Measurements from ENCODE around the gene SKP1. TPM values are rescaled to one million over a fixed set of nuclear protein-coding genes. Genes with fewer than 3 reads are reported as not detected.

SKP1 gene
- total RNA-seq, 1 experiment from 2014 or later = 245 TPM

DNA sequence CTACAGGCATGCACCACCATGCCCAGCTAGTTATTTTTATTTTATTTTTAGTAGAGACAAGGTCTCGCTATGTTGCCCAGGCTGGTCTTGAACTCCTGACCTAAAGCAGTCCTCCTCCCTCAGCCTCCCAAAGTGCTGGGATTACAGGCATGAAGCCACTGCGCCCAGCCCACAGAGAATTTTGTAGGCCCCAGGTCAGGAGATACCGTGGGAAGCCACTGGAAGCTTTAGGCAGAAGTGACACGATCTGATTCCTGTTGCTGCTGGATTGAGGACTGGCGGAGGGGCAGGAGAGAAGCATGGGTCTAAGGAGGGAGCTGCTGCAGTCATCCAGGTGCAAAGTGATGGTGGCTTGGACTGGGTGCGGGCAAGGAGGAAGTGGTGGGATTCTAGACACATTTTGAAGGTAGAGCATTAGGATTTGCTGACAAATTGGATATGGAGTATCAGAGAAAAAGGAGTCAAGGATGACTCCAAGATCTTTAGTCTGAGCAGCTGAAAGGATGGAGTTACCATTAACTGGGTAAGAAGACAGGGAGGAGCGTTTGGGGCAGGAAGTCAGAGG lies 41.6 kb downstream of the SKP1 start:
- CTCF ChIA-PET = interaction anchor here (1.2 to 1.3 kb wide), 2 partner anchors 9 to 96 kb away, joined by 3 read pairs; no protein-coding TSS in a partner anchor
- H3K36me3 ChIP-seq (ENCODE audit: control insufficient read depth in 1 of 2, insufficient read depth in 2 of 2, low read length in 2 of 2) = peaks cover 0 to 10% of the 10 kb centered on the region in 2 experiments; a peak in 3 of 4 replicates

More for the DNA sequence above, 41.6 kb downstream of the SKP1 start:
- no peaks in the 10 kb centered on the region for H3K27me3 ChIP-seq (ENCODE audit: insufficient read depth, low read length)
- H3K79me2 ChIP-seq (ENCODE audit: insufficient read depth, low read length) = peaks cover 8% of the 10 kb centered on the region; the same call in 1 of the 2 replicates
- ChIA-PET POLR2A (no interaction called here), RAD21 (ENCODE audit: low non-redundant PET in 1 of 2, low total read pairs in 2 of 2, uncharacterized antibody in 2 of 2, unreplicated experiment in 2 of 2) (interaction anchor here in 1 of 2 experiments (0.6 kb wide), 1 partner anchor 162 kb away, joined by 4 read pairs; no protein-coding TSS in a partner anchor)
- no peaks in the 10 kb centered on the region for H4K20me1 ChIP-seq (ENCODE audit: insufficient read depth)
- H3K4me2 ChIP-seq (ENCODE audit: low read length) = no peak overlapping the region
- H3K4me3 ChIP-seq (replicated peaks in 1 of 2; ENCODE audit: low read depth in 1 of 2, low read length in 2 of 2) = no peak overlapping the region
- TF ChIP-seq ZFX (IDR thresholded peaks at IDR 0.05) = no peak
- TF ChIP-seq TCF7L2 (IDR thresholded peaks at IDR 0.05; ENCODE audit: borderline replicate concordance, extremely low read depth, insufficient read depth, insufficient read length) = no peak
- TF ChIP-seq, protein P1, sequence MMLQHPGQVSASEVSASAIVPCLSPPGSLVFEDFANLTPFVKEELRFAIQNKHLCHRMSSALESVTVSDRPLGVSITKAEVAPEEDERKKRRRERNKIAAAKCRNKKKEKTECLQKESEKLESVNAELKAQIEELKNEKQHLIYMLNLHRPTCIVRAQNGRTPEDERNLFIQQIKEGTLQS (IDR thresholded peaks at IDR 0.05) = no peak
- TF ChIP-seq EZH2phosphoT487 (IDR thresholded peaks at IDR 0.05; ENCODE audit: borderline replicate concordance) = no peak
- TF ChIP-seq ZNF274 (IDR thresholded peaks at IDR 0.05; ENCODE audit: low read depth, low read length) = no peak
- TF ChIP-seq FOSL1 (IDR thresholded peaks at IDR 0.05; ENCODE audit: low read depth) = no peak
- no peak for TF ChIP-seq RAD21 (IDR thresholded peaks at IDR 0.05; ENCODE audit: low read depth)
- TF ChIP-seq, protein P2, sequence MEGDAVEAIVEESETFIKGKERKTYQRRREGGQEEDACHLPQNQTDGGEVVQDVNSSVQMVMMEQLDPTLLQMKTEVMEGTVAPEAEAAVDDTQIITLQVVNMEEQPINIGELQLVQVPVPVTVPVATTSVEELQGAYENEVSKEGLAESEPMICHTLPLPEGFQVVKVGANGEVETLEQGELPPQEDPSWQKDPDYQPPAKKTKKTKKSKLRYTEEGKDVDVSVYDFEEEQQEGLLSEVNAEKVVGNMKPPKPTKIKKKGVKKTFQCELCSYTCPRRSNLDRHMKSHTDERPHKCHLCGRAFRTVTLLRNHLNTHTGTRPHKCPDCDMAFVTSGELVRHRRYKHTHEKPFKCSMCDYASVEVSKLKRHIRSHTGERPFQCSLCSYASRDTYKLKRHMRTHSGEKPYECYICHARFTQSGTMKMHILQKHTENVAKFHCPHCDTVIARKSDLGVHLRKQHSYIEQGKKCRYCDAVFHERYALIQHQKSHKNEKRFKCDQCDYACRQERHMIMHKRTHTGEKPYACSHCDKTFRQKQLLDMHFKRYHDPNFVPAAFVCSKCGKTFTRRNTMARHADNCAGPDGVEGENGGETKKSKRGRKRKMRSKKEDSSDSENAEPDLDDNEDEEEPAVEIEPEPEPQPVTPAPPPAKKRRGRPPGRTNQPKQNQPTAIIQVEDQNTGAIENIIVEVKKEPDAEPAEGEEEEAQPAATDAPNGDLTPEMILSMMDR (IDR thresholded peaks at IDR 0.05 in 2 of 3, conservative IDR thresholded peaks at IDR 0.05 in 1 of 3; ENCODE audit: borderline replicate concordance in 1 of 3, insufficient read depth in 1 of 3, low read depth in 2 of 3, low read length in 2 of 3) = no peak
- TF ChIP-seq, protein P3, sequence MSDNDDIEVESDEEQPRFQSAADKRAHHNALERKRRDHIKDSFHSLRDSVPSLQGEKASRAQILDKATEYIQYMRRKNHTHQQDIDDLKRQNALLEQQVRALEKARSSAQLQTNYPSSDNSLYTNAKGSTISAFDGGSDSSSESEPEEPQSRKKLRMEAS (IDR thresholded peaks at IDR 0.05) = no peak
- no peak for TF ChIP-seq SP1 (IDR thresholded peaks at IDR 0.05; ENCODE audit: low read depth)
- TF ChIP-seq JUND (IDR thresholded peaks at IDR 0.05) = no peak
- BruUV-seq (replicated peaks) = no TSS peak
- H2AFZ ChIP-seq (ENCODE audit: low read depth, low read length, poor library complexity, severe bottlenecking) = no peak overlapping the region
- no peak overlapping the region for H3K27ac ChIP-seq (ENCODE audit: low read depth, low read length)
- H3K9ac ChIP-seq (ENCODE audit: low read length) = no peak overlapping the region
- no peaks in the 10 kb centered on the region for H3K9me2 ChIP-seq (ENCODE audit: insufficient read depth)
- DNase-seq (ENCODE audit: low read depth, low spot score) (no peak), ATAC-seq (no peak)
- peaks cover 0 to 7% of the 10 kb centered on the region in 2 experiments; a peak in 1 of 4 replicates for H3K4me1 ChIP-seq (ENCODE audit: control insufficient read depth in 1 of 2, insufficient read depth in 2 of 2, low read length in 2 of 2)
- intact Hi-C loops (cut with micrococcal nuclease) = no loop called here
- no peaks in the 10 kb centered on the region for H3K9me3 ChIP-seq (ENCODE audit: control insufficient read depth in 1 of 2, insufficient read depth in 1 of 2, low read depth in 1 of 2, low read length in 2 of 2)
